ENCODE measurements around the gene ALX4. TPM values are rescaled to one million over a fixed set of nuclear protein-coding genes. Genes with fewer than 3 reads are reported as not detected.
A peak's percentile ranks its signal among the peaks of the same experiment; 100 is the strongest.

The ALX4 gene
- total and polyA plus RNA-seq, 9 of the 15 experiments (the other 6 are each of a cell fraction or from before 2014, with no cell fraction given) = 0.07 to 1.2 (median 0.33) TPM

DNA sequence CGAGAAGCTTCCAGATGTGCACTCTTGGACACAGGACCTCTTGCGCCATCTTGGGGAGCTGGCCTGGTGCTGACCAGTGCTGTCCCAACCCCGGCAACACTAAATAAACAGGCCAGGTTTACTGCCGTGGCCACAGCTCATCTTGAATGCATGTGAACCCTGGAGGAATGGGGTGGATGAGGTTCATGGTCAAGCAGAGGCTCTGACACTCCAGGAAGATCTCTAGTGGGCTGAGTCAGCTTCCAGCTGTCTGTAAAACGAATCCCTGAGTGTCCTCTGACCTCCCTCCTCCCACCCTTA lies 51.8 kb downstream of the ALX4 start:
- no peaks in the 10 kb centered on the region for H3K36me3 ChIP-seq (ENCODE audit: control insufficient read depth, insufficient read depth, low read length)
- peak; percentile 75 for ATAC-seq
- FAIRE-seq = no peak
- no peak overlapping the region for H2AFZ ChIP-seq (ENCODE audit: low read depth, low read length)
- BruUV-seq (replicated peaks) = no TSS peak
- H3K4me2 ChIP-seq (ENCODE audit: insufficient read depth, low read length) = no peak overlapping the region
- 35% methylated on average over 5 of the region's 5 CpGs for whole genome bisulfite sequencing (ENCODE audit: insufficient coverage, low coverage, missing lambda C conversion rate)
- no peak overlapping the region for H3K9ac ChIP-seq (ENCODE audit: insufficient read depth in 1 of 2, low read depth in 2 of 2, low read length in 2 of 2)
- no peak overlapping the region for H3K4me3 ChIP-seq
- DNase-seq (ENCODE audit: extremely low read depth in 1 of 4, low spot score in 3 of 4) = peak in 1 of 4 experiments; percentile 22
- peaks cover 6 to 18% of the 10 kb centered on the region in 2 experiments for H3K4me1 ChIP-seq (replicated peaks in 1 of 2; ENCODE audit: control insufficient read depth in 2 of 2, insufficient read depth in 2 of 2, low read length in 2 of 2)
- no peaks in the 10 kb centered on the region for H4K20me1 ChIP-seq (replicated peaks; ENCODE audit: control insufficient read depth, insufficient read depth, low read length)
- intact Hi-C loops (cut with micrococcal nuclease) = loop anchor here (5.0 kb wide), 1 partner anchor 126 kb away; no protein-coding TSS in a partner anchor
- in situ Hi-C loops (cut with MboI) = no loop called here
- H3K27ac ChIP-seq (ENCODE audit: extremely low read depth, low read depth, low read length) = no peak overlapping the region
- CTCF ChIA-PET (ENCODE audit: low intra/inter-chr PET ratio) = interaction anchor here (0.6 kb wide), 1 partner anchor 123 kb away, joined by 3 read pairs; no protein-coding TSS in a partner anchor
- POLR2A ChIA-PET = interaction anchor here (1.0 to 3.0 kb wide), 4 partner anchors 10 to 17 kb away, joined by 4 to 16 read pairs (median 5); no protein-coding TSS in a partner anchor
- H3K27me3 ChIP-seq (ENCODE audit: control insufficient read depth in 2 of 2, insufficient read depth in 2 of 2, low read length in 2 of 2) = no peaks in the 10 kb centered on the region
- H3K9me3 ChIP-seq (replicated peaks; ENCODE audit: control insufficient read depth, insufficient read depth, low read depth, low read length) = no peaks in the 10 kb centered on the region; the same call in 1 of the 2 replicates
- H3K9me1 ChIP-seq (ENCODE audit: control insufficient read depth, insufficient read depth, low read length) = no peaks in the 10 kb centered on the region
- H3K79me2 ChIP-seq (ENCODE audit: control insufficient read depth, insufficient read depth, low read length) = no peaks in the 10 kb centered on the region
- TF ChIP-seq, protein P1, sequence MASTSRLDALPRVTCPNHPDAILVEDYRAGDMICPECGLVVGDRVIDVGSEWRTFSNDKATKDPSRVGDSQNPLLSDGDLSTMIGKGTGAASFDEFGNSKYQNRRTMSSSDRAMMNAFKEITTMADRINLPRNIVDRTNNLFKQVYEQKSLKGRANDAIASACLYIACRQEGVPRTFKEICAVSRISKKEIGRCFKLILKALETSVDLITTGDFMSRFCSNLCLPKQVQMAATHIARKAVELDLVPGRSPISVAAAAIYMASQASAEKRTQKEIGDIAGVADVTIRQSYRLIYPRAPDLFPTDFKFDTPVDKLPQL (IDR thresholded peaks at IDR 0.05; ENCODE audit: extremely low read depth, insufficient read length) = no peak
- TF ChIP-seq CEBPG (CRISPR knock-in tag; IDR thresholded peaks at IDR 0.05) (peak; percentile 76), CEBPG (tag; conservative IDR thresholded peaks at IDR 0.05 in 1 of 2, IDR thresholded peaks at IDR 0.05 in 1 of 2) (peak in 1 of 2 experiments; percentile 37; a peak in 1 of 4 replicates), XRCC3 (IDR thresholded peaks at IDR 0.05) (no peak), PHB2 (IDR thresholded peaks at IDR 0.05; ENCODE audit: low read depth) (no peak), HDAC2 (IDR thresholded peaks at IDR 0.05) (no peak), LCOR (CRISPR knock-in tag; IDR thresholded peaks at IDR 0.05) (no peak)
- TF ChIP-seq, protein P2, sequence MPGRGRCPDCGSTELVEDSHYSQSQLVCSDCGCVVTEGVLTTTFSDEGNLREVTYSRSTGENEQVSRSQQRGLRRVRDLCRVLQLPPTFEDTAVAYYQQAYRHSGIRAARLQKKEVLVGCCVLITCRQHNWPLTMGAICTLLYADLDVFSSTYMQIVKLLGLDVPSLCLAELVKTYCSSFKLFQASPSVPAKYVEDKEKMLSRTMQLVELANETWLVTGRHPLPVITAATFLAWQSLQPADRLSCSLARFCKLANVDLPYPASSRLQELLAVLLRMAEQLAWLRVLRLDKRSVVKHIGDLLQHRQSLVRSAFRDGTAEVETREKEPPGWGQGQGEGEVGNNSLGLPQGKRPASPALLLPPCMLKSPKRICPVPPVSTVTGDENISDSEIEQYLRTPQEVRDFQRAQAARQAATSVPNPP (IDR thresholded peaks at IDR 0.05; ENCODE audit: borderline replicate concordance, insufficient read depth, insufficient read length) = no peak
- TF ChIP-seq, protein P3, sequence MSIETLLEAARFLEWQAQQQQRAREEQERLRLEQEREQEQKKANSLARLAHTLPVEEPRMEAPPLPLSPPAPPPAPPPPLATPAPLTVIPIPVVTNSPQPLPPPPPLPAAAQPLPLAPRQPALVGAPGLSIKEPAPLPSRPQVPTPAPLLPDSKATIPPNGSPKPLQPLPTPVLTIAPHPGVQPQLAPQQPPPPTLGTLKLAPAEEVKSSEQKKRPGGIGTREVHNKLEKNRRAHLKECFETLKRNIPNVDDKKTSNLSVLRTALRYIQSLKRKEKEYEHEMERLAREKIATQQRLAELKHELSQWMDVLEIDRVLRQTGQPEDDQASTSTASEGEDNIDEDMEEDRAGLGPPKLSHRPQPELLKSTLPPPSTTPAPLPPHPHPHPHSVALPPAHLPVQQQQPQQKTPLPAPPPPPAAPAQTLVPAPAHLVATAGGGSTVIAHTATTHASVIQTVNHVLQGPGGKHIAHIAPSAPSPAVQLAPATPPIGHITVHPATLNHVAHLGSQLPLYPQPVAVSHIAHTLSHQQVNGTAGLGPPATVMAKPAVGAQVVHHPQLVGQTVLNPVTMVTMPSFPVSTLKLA (conservative IDR thresholded peaks at IDR 0.05) = no peak
- TF ChIP-seq, protein P4, sequence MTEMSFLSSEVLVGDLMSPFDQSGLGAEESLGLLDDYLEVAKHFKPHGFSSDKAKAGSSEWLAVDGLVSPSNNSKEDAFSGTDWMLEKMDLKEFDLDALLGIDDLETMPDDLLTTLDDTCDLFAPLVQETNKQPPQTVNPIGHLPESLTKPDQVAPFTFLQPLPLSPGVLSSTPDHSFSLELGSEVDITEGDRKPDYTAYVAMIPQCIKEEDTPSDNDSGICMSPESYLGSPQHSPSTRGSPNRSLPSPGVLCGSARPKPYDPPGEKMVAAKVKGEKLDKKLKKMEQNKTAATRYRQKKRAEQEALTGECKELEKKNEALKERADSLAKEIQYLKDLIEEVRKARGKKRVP (CRISPR knock-in tag; IDR thresholded peaks at IDR 0.05) = no peak
